ENCODE measurements around the gene AGAP1. TPM values are rescaled to one million over a fixed set of nuclear protein-coding genes. Genes with fewer than 3 reads are reported as not detected.

Gene AGAP1
- total RNA-seq, 1 donor from 2014 or later, result 43.9 TPM

GRCh38 chr2:235462415-235462790 is 31.4 kb upstream of the AGAP1 start:
- no peak overlapping the region for H3K27ac Mint-ChIP-seq (ENCODE audit: unreplicated experiment)
- no peak overlapping the region for H3K4me3 Mint-ChIP-seq (ENCODE audit: unreplicated experiment)
- no peaks in the 10 kb centered on the region for H3K9me3 Mint-ChIP-seq (ENCODE audit: unreplicated experiment)
- DNase-seq (ENCODE audit: low spot score), result no peak
- no peaks in the 10 kb centered on the region for H3K36me3 Mint-ChIP-seq (ENCODE audit: low read depth, unreplicated experiment)
- H3K27me3 Mint-ChIP-seq (ENCODE audit: unreplicated experiment), result no peaks in the 10 kb centered on the region
- H3K4me1 Mint-ChIP-seq (ENCODE audit: unreplicated experiment), result peaks cover 19% of the 10 kb centered on the region
- TF ChIP-seq CTCF (IDR thresholded peaks at IDR 0.05; ENCODE audit: unreplicated experiment), result no peak

- Mint-ChIP-seq H3K4me1 (ENCODE audit: unreplicated experiment) (peaks cover 17% of the 10 kb centered on the region), H3K9me3 (ENCODE audit: unreplicated experiment) (no peaks in the 10 kb centered on the region), H3K27ac (ENCODE audit: unreplicated experiment) (no peak overlapping the region), H3K36me3 (ENCODE audit: low read depth, unreplicated experiment) (no peaks in the 10 kb centered on the region), H3K27me3 (ENCODE audit: unreplicated experiment) (no peaks in the 10 kb centered on the region), H3K4me3 (ENCODE audit: unreplicated experiment) (no peak overlapping the region)
- no peak for DNase-seq (ENCODE audit: low spot score)
- no peak for TF ChIP-seq CTCF (IDR thresholded peaks at IDR 0.05; ENCODE audit: unreplicated experiment)
Observed at GRCh38 chr2:235463893-235464292, 29.9 kb upstream of the AGAP1 start.

- Mint-ChIP-seq H3K4me1 (ENCODE audit: unreplicated experiment) (no peaks in the 10 kb centered on the region), H3K36me3 (ENCODE audit: low read depth, unreplicated experiment) (no peaks in the 10 kb centered on the region), H3K27ac (ENCODE audit: unreplicated experiment) (no peak overlapping the region), H3K9me3 (ENCODE audit: unreplicated experiment) (no peaks in the 10 kb centered on the region), H3K27me3 (ENCODE audit: unreplicated experiment) (no peaks in the 10 kb centered on the region), H3K4me3 (ENCODE audit: unreplicated experiment) (no peak overlapping the region)
- no peak for TF ChIP-seq CTCF (IDR thresholded peaks at IDR 0.05; ENCODE audit: unreplicated experiment)
- no peak for DNase-seq (ENCODE audit: low spot score)
Observed at GRCh38 chr2:235467588-235467987, 26.3 kb upstream of the AGAP1 start.

GRCh38 chr2:235468978-235469655 is 24.7 kb upstream of the AGAP1 start:
- DNase-seq (ENCODE audit: low spot score), result no peak
- no peaks in the 10 kb centered on the region for H3K36me3 Mint-ChIP-seq (ENCODE audit: low read depth, unreplicated experiment)
- no peaks in the 10 kb centered on the region for H3K27me3 Mint-ChIP-seq (ENCODE audit: unreplicated experiment)
- no peaks in the 10 kb centered on the region for H3K4me1 Mint-ChIP-seq (ENCODE audit: unreplicated experiment)
- H3K27ac Mint-ChIP-seq (ENCODE audit: unreplicated experiment), result no peak overlapping the region
- H3K4me3 Mint-ChIP-seq (ENCODE audit: unreplicated experiment), result no peak overlapping the region
- no peak for TF ChIP-seq CTCF (IDR thresholded peaks at IDR 0.05; ENCODE audit: unreplicated experiment)
- no peaks in the 10 kb centered on the region for H3K9me3 Mint-ChIP-seq (ENCODE audit: unreplicated experiment)

- Mint-ChIP-seq H3K36me3 (ENCODE audit: low read depth, unreplicated experiment) (no peaks in the 10 kb centered on the region), H3K27ac (ENCODE audit: unreplicated experiment) (no peak overlapping the region), H3K27me3 (ENCODE audit: unreplicated experiment) (no peaks in the 10 kb centered on the region), H3K4me3 (ENCODE audit: unreplicated experiment) (no peak overlapping the region), H3K9me3 (ENCODE audit: unreplicated experiment) (no peaks in the 10 kb centered on the region), H3K4me1 (ENCODE audit: unreplicated experiment) (no peaks in the 10 kb centered on the region)
- TF ChIP-seq CTCF (IDR thresholded peaks at IDR 0.05; ENCODE audit: unreplicated experiment), result no peak
- no peak for DNase-seq (ENCODE audit: low spot score)
Observed at GRCh38 chr2:235471186-235471747, 22.6 kb upstream of the AGAP1 start.
